Lower leg skin (tissue), 3 donors: ENCODE measurements around the gene PCDHGB7.

Experiments
- POLR2A ChIP-seq, 2 donors: fragments of 450-650 bp; IDR thresholded peaks; one replicate each; pipeline ENCODE4 v1.6.1; 2016 to 2017; ENCODE audit warnings: antibody characterized with exemption in 2 of 2, mild to moderate bottlenecking in 1 of 2, moderate library complexity in 1 of 2
- TF ChIP-seq, protein P1 (sequence below), 3 donors: fragments of 450-650 bp; IDR thresholded peaks; one replicate each; pipeline ENCODE4 v1.5.1; 2016; ENCODE audit warnings: antibody characterized with exemption in 3 of 3, mild to moderate bottlenecking in 3 of 3, moderate library complexity in 2 of 3

DNA sequence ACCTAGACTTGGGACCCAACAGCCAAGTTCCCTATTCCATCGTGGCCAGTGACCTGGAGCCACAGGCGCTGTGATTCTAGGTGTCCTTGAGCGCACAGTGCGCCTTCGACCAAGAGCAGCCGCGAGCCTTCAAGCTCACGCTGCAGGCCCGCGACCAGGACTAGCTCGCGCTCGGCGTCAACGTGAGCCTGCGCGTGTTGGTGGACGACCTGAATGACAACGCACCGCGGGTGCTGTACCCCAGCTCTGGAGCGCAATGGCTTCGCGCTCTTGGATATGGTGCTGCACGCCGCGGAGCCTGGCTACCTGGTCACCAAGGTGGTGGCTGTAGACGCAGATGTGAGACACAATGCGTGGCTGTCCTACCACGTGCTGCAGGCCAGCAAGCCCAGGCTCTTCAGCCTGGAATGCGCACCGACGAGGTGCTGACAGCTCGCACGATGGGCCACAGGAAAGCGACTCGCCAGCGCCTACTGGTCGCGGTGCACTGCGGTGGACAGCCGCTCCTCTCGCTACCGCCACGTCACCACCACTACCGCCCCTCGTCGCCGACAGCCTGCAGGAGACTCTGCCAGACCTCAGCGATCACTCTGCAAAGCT is 24.2 kb downstream of the PCDHGB7 start:
- TF ChIP-seq, protein P1, sequence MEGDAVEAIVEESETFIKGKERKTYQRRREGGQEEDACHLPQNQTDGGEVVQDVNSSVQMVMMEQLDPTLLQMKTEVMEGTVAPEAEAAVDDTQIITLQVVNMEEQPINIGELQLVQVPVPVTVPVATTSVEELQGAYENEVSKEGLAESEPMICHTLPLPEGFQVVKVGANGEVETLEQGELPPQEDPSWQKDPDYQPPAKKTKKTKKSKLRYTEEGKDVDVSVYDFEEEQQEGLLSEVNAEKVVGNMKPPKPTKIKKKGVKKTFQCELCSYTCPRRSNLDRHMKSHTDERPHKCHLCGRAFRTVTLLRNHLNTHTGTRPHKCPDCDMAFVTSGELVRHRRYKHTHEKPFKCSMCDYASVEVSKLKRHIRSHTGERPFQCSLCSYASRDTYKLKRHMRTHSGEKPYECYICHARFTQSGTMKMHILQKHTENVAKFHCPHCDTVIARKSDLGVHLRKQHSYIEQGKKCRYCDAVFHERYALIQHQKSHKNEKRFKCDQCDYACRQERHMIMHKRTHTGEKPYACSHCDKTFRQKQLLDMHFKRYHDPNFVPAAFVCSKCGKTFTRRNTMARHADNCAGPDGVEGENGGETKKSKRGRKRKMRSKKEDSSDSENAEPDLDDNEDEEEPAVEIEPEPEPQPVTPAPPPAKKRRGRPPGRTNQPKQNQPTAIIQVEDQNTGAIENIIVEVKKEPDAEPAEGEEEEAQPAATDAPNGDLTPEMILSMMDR (IDR thresholded peaks at IDR 0.05): no peak
- no peak for TF ChIP-seq POLR2A (IDR thresholded peaks at IDR 0.05)
